Measurements from ENCODE around the gene NEAT1. TPM values are rescaled to one million over a fixed set of nuclear protein-coding genes. Genes with fewer than 3 reads are reported as not detected.
A peak's percentile ranks its signal among the peaks of the same experiment; 100 is the strongest.

Gene NEAT1
- total RNA-seq, 1 experiment from 2014 or later: 564 TPM

GRCh38 chr11:65426839-65427690, 4.5 kb downstream of the NEAT1 start (continued):
- no peak for TF ChIP-seq ZBTB33 (IDR thresholded peaks at IDR 0.05; ENCODE audit: extremely low read depth, insufficient replicate concordance, low read length)
- TF ChIP-seq ZNF274 (IDR thresholded peaks at IDR 0.05; ENCODE audit: low read depth, low read length): no peak

- Histone ChIP-seq H3K79me2 (ENCODE audit: insufficient read depth, low read length) (peaks cover 69% of the 10 kb centered on the region), H4K20me1 (ENCODE audit: insufficient read depth) (peaks cover 29% of the 10 kb centered on the region), H3K4me1 (ENCODE audit: control insufficient read depth in 1 of 2, insufficient read depth in 2 of 2, low read length in 2 of 2) (peaks cover 28 to 63% of the 10 kb centered on the region in 2 experiments), H3K9ac (ENCODE audit: low read length) (0 out of 2 replicates have a peak overlapping the region, but pooled peaks have one; percentile 95), H3K9me2 (ENCODE audit: insufficient read depth) (no peaks in the 10 kb centered on the region), H3K36me3 (ENCODE audit: control insufficient read depth in 1 of 2, insufficient read depth in 2 of 2, low read length in 2 of 2) (peaks cover 0 to 8% of the 10 kb centered on the region in 2 experiments; a peak in 1 of 4 replicates), H3K27ac (ENCODE audit: low read depth, low read length) (peak overlapping the region; percentile 100), H3K4me3 (replicated peaks in 1 of 2; ENCODE audit: low read depth in 1 of 2, low read length in 2 of 2) (no peak overlapping the region), H3K9me3 (ENCODE audit: control insufficient read depth in 1 of 2, insufficient read depth in 1 of 2, low read depth in 1 of 2, low read length in 2 of 2) (no peaks in the 10 kb centered on the region), H3K4me2 (ENCODE audit: low read length) (peak overlapping the region; percentile 96; the same call in 1 of the 2 replicates), H3K27me3 (ENCODE audit: insufficient read depth, low read length) (no peaks in the 10 kb centered on the region), H2AFZ (ENCODE audit: low read depth, low read length, poor library complexity, severe bottlenecking) (no peak overlapping the region)
- ChIA-PET POLR2A (interaction anchor here (1.6 to 15.5 kb wide), 5 partner anchors 9 to 70 kb away, joined by 3 to 910 read pairs (median 11); partner anchors contain the start of gene MALAT1), RAD21 (ENCODE audit: low non-redundant PET in 1 of 2, low total read pairs in 2 of 2, uncharacterized antibody in 2 of 2, unreplicated experiment in 2 of 2) (no interaction called here), CTCF (interaction anchor here (1.0 kb wide), 1 partner anchor 41 kb away, joined by 4 read pairs; no protein-coding TSS in a partner anchor)
- DNase-seq (ENCODE audit: low read depth, low spot score) (peak; percentile 39), ATAC-seq (peak; percentile 4; the same call in 1 of the 2 replicates)
- BruUV-seq (replicated peaks): no TSS peak
- TF ChIP-seq POLR2AphosphoS5 (IDR thresholded peaks at IDR 0.05; ENCODE audit: low read depth, low read length) (peak; percentile 50; the same call in 1 of the 2 replicates), YY1 (IDR thresholded peaks at IDR 0.05; ENCODE audit: extremely low read depth, insufficient replicate concordance, low read depth, low read length) (no peak), FOSL1 (IDR thresholded peaks at IDR 0.05; ENCODE audit: low read depth) (no peak), POLR2A (IDR thresholded peaks at IDR 0.05; ENCODE audit: borderline replicate concordance, extremely low read depth, insufficient read depth, insufficient read length) (peak; percentile 78), JUND (IDR thresholded peaks at IDR 0.05) (no peak), ZBTB33 (IDR thresholded peaks at IDR 0.05; ENCODE audit: extremely low read depth, insufficient replicate concordance, low read length) (no peak)
- intact Hi-C loops (cut with micrococcal nuclease): no loop called here
Observed at GRCh38 chr11:65427691-65428577, 5.3 kb downstream of the NEAT1 start.
